ENCODE data around the gene ADARB1.

The ADARB1 gene

GRCh38 chr21:45141507-45141906 lies 67.1 kb downstream of the ADARB1 start:
- H3K4me2 ChIP-seq (ENCODE audit: insufficient read depth, low read length): no peak overlapping the region
- H3K4me1 ChIP-seq (ENCODE audit: insufficient read depth, low read length): no peaks in the 10 kb centered on the region
- no peak for DNase-seq
- no peak overlapping the region for H2AFZ ChIP-seq (ENCODE audit: low read depth, low read length)
- H3K9me3 ChIP-seq (ENCODE audit: insufficient read depth, low read length, severe bottlenecking): no peaks in the 10 kb centered on the region
- TF ChIP-seq EZH2 (IDR thresholded peaks at IDR 0.05; ENCODE audit: borderline replicate concordance, low read depth, low read length, severe bottlenecking) (no peak), CTCF (IDR thresholded peaks at IDR 0.05; ENCODE audit: borderline replicate concordance, extremely low read depth, low read length, poor library complexity, severe bottlenecking) (no peak)
- H3K4me3 ChIP-seq (ENCODE audit: low read depth in 1 of 2, low read length in 2 of 2): no peak overlapping the region
- H3K27me3 ChIP-seq (ENCODE audit: insufficient read depth, low read length, poor library complexity): no peaks in the 10 kb centered on the region
- peaks cover 36% of the 10 kb centered on the region for H4K20me1 ChIP-seq (ENCODE audit: insufficient read depth, low read length)
- H3K79me2 ChIP-seq (ENCODE audit: insufficient read depth, low read length): no peaks in the 10 kb centered on the region
- no peak overlapping the region for H3K27ac ChIP-seq (ENCODE audit: low read length)
- peaks cover 6% of the 10 kb centered on the region; the same call in 1 of the 2 replicates for H3K36me3 ChIP-seq (ENCODE audit: insufficient read depth, low read length)
- ATAC-seq (ENCODE audit: insufficient read depth, low read depth): no peak
- H3K9ac ChIP-seq (ENCODE audit: low read depth, low read length): no peak overlapping the region

GRCh38 chr21:45142469-45143308 lies 68.3 kb downstream of the ADARB1 start:
- no peaks in the 10 kb centered on the region for H3K27me3 ChIP-seq (ENCODE audit: insufficient read depth, low read length, poor library complexity)
- H3K79me2 ChIP-seq (ENCODE audit: insufficient read depth, low read length): no peaks in the 10 kb centered on the region
- H3K4me2 ChIP-seq (ENCODE audit: insufficient read depth, low read length): no peak overlapping the region
- no peaks in the 10 kb centered on the region for H3K9me3 ChIP-seq (ENCODE audit: insufficient read depth, low read length, severe bottlenecking)
- peaks cover 6% of the 10 kb centered on the region; the same call in 1 of the 2 replicates for H3K36me3 ChIP-seq (ENCODE audit: insufficient read depth, low read length)
- no peak overlapping the region for H3K27ac ChIP-seq (ENCODE audit: low read length)
- H2AFZ ChIP-seq (ENCODE audit: low read depth, low read length): no peak overlapping the region
- ATAC-seq (ENCODE audit: insufficient read depth, low read depth): no peak
- H4K20me1 ChIP-seq (ENCODE audit: insufficient read depth, low read length): peaks cover 35% of the 10 kb centered on the region
- no peak for DNase-seq
- TF ChIP-seq CTCF (IDR thresholded peaks at IDR 0.05; ENCODE audit: borderline replicate concordance, extremely low read depth, low read length, poor library complexity, severe bottlenecking): no peak
- no peak for TF ChIP-seq EZH2 (IDR thresholded peaks at IDR 0.05; ENCODE audit: borderline replicate concordance, low read depth, low read length, severe bottlenecking)
- H3K4me3 ChIP-seq (ENCODE audit: low read depth in 1 of 2, low read length in 2 of 2): no peak overlapping the region
- H3K4me1 ChIP-seq (ENCODE audit: insufficient read depth, low read length): no peaks in the 10 kb centered on the region
- no peak overlapping the region for H3K9ac ChIP-seq (ENCODE audit: low read depth, low read length)

DNA sequence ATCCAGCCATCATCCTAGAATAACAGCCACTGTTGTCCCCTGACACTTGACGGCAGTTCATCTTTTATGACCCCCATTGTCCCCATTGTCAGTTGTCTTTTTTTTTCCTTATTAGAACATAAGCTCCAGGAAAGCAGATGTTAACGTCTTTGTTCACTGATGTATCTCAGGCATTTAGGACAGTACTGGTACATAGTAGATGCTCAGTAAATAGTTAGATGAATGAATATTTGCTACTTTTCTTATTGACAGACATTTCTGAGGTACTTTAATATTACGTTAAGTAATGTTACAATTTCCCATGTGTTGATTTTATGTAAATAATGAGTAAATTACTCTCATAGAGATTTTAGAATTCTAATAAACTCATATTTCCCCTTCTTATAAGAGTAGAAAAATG lies 69.5 kb downstream of the ADARB1 start:
- peaks cover 45% of the 10 kb centered on the region for H4K20me1 ChIP-seq (ENCODE audit: insufficient read depth, low read length)
- H3K9me3 ChIP-seq (ENCODE audit: insufficient read depth, low read length, severe bottlenecking): no peaks in the 10 kb centered on the region
- no peaks in the 10 kb centered on the region for H3K79me2 ChIP-seq (ENCODE audit: insufficient read depth, low read length)
- no peak overlapping the region for H2AFZ ChIP-seq (ENCODE audit: low read depth, low read length)
- TF ChIP-seq EZH2 (IDR thresholded peaks at IDR 0.05; ENCODE audit: borderline replicate concordance, low read depth, low read length, severe bottlenecking): no peak
- no peak for TF ChIP-seq CTCF (IDR thresholded peaks at IDR 0.05; ENCODE audit: borderline replicate concordance, extremely low read depth, low read length, poor library complexity, severe bottlenecking)
- H3K27me3 ChIP-seq (ENCODE audit: insufficient read depth, low read length, poor library complexity): no peaks in the 10 kb centered on the region
- H3K9ac ChIP-seq (ENCODE audit: low read depth, low read length): no peak overlapping the region
- peaks cover 6% of the 10 kb centered on the region; the same call in 1 of the 2 replicates for H3K36me3 ChIP-seq (ENCODE audit: insufficient read depth, low read length)
- no peak for ATAC-seq (ENCODE audit: insufficient read depth, low read depth)
- no peak overlapping the region for H3K4me2 ChIP-seq (ENCODE audit: insufficient read depth, low read length)
- no peak overlapping the region for H3K27ac ChIP-seq (ENCODE audit: low read length)
- no peaks in the 10 kb centered on the region for H3K4me1 ChIP-seq (ENCODE audit: insufficient read depth, low read length)
- DNase-seq: no peak
- H3K4me3 ChIP-seq (ENCODE audit: low read depth in 1 of 2, low read length in 2 of 2): no peak overlapping the region
